Measurements from ENCODE around the gene SERTAD4. TPM values are rescaled to one million over a fixed set of nuclear protein-coding genes. Genes with fewer than 3 reads are reported as not detected.
A peak's percentile ranks its signal among the peaks of the same experiment; 100 is the strongest.

Gene SERTAD4
- total RNA-seq, 1 experiment from 2014 or later: 3.9 TPM

DNA sequence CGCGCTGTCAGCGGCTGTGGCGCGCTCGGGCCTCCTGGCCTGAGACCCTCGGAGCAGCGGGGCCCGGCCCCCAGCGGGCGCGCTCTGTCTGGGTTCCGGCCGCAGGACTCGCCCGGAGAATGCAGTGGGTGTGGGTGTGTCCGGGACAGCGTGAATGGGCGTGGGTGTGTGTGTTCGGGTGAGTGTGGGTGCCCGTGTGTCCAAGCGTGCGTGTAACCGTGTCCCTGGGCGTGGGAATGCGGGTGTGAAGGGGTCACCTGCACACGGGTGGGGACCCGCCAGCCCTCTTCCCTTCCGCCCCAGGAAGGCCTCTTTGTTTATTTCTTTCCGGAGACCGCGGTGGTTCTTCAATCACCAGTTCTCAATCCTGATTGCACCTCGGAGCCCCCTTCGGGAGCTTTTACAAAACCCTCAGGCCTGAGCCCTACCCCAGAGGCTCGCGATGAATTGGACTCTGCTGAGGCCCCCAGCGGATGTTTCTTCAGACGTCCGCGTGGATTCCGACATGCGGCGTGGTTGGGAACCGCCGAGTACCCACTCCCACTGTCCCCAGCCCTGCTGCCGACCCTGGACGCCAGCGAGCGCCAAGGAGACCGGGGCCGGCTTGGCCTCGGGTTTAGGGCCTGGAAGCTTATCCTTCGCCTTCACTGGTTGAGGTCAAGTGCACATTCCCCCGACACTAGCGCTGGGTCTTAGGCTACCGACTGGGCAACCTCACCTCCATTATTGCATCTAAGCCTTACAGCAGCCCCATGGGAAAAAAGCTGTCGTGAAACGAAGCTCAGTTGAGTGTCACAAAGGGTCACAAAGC is 19.3 kb downstream of the SERTAD4 start:
- H4K20me1 ChIP-seq (ENCODE audit: control insufficient read depth, insufficient read depth, insufficient read length): no peaks in the 10 kb centered on the region
- H2BK12ac ChIP-seq (ENCODE audit: insufficient read length, low read depth, low read length): no peak overlapping the region
- peak overlapping the region; percentile 76 for H3K4me2 ChIP-seq (ENCODE audit: insufficient read depth, insufficient read length, low read length)
- H3K4ac ChIP-seq (ENCODE audit: low read depth, low read length): no peak overlapping the region
- H3K23me2 ChIP-seq (ENCODE audit: insufficient read length, low read depth, low read length, poor library complexity, severe bottlenecking): peaks cover 26% of the 10 kb centered on the region
- Mint-ChIP-seq H3K27me3 (ENCODE audit: low read depth) (peaks cover 52% of the 10 kb centered on the region), H3K9me3 (no peaks in the 10 kb centered on the region), H3K27ac (peak overlapping the region in 2 of 3 experiments; percentile 95 to 99; a peak in 5 of 7 replicates), H3K4me1 (peaks cover 21 to 31% of the 10 kb centered on the region in 2 experiments), H3K36me3 (ENCODE audit: insufficient read depth in 1 of 3, low read depth in 3 of 3) (no peaks in the 10 kb centered on the region), H3K4me3 (peak overlapping the region; percentile 77 to 90)
- peak overlapping the region; percentile 36 for H3K9ac ChIP-seq (ENCODE audit: extremely low read depth, insufficient read length, low read length)
- no peak overlapping the region for H4K91ac ChIP-seq (ENCODE audit: insufficient read length, low read depth, low read length)
- H3K27me3 ChIP-seq (ENCODE audit: insufficient read depth, low read length): no peaks in the 10 kb centered on the region
- peak overlapping the region; percentile 72 for H3K14ac ChIP-seq (ENCODE audit: insufficient read depth, low read length)
- H3T11ph ChIP-seq (ENCODE audit: low read length): no peak overlapping the region
- peak overlapping the region; percentile 0 for H2BK120ac ChIP-seq (ENCODE audit: low read depth, low read length, poor library complexity, severe bottlenecking)
- H2BK15ac ChIP-seq (ENCODE audit: low read depth, low read length): no peak overlapping the region
- H3K23ac ChIP-seq (ENCODE audit: insufficient read length, low read depth, low read length): no peak overlapping the region
- H2AK5ac ChIP-seq (ENCODE audit: insufficient read length, low read length): no peak overlapping the region
- TF ChIP-seq, protein P1, sequence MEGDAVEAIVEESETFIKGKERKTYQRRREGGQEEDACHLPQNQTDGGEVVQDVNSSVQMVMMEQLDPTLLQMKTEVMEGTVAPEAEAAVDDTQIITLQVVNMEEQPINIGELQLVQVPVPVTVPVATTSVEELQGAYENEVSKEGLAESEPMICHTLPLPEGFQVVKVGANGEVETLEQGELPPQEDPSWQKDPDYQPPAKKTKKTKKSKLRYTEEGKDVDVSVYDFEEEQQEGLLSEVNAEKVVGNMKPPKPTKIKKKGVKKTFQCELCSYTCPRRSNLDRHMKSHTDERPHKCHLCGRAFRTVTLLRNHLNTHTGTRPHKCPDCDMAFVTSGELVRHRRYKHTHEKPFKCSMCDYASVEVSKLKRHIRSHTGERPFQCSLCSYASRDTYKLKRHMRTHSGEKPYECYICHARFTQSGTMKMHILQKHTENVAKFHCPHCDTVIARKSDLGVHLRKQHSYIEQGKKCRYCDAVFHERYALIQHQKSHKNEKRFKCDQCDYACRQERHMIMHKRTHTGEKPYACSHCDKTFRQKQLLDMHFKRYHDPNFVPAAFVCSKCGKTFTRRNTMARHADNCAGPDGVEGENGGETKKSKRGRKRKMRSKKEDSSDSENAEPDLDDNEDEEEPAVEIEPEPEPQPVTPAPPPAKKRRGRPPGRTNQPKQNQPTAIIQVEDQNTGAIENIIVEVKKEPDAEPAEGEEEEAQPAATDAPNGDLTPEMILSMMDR (conservative IDR thresholded peaks at IDR 0.05): no peak
- H3K27ac ChIP-seq (ENCODE audit: insufficient read length, low read depth, low read length): no peak overlapping the region
- peak overlapping the region; percentile 77 for H3K18ac ChIP-seq (ENCODE audit: insufficient read length, low read depth, low read length)
- peak; percentile 57 for DNase-seq
- no peaks in the 10 kb centered on the region for H3K79me2 ChIP-seq (ENCODE audit: insufficient read depth, low read length)
- no peak overlapping the region for H2AFZ ChIP-seq (ENCODE audit: low read length)
- no peak overlapping the region for H4K8ac ChIP-seq (replicated peaks; ENCODE audit: insufficient read length, low read depth, low read length)
- H3K79me1 ChIP-seq (ENCODE audit: insufficient read depth, low read depth, low read length, poor library complexity, severe bottlenecking): no peaks in the 10 kb centered on the region
- H3K56ac ChIP-seq (ENCODE audit: insufficient read length, low read depth, low read length): no peak overlapping the region
- no peaks in the 10 kb centered on the region for H3K9me3 ChIP-seq (ENCODE audit: control insufficient read depth, low read depth, low read length)
- H2BK20ac ChIP-seq (ENCODE audit: low read depth, low read length, poor library complexity, severe bottlenecking): no peak overlapping the region
- peaks cover 2% of the 10 kb centered on the region; the same call in 1 of the 2 replicates for H3K4me1 ChIP-seq (ENCODE audit: insufficient read depth, low read length)
- H4K5ac ChIP-seq (ENCODE audit: insufficient read length, low read depth, low read length): peak overlapping the region; percentile 35
- no peak overlapping the region for H2BK5ac ChIP-seq (ENCODE audit: insufficient read length, low read length)
- WGBS (ENCODE audit: extremely low coverage, insufficient read length, low lambda C conversion rate): no CpG with 5 or more reads among the region's 58 CpGs

Measured in H9 (cell line).